LNCAP (cell line): ENCODE measurements around the gene ATXN7L2.

Experiments used
- CTCF ChIP-seq: fragments of 450-650 bp; IDR thresholded peaks from 2 replicates; pipeline ENCODE4 v1.5.1; 2017; ENCODE audit warnings: mild to moderate bottlenecking

Gene ATXN7L2

GRCh38 chr1:109527846-109528695 is 44.4 kb downstream of the ATXN7L2 start:
- TF ChIP-seq CTCF: no peak

GRCh38 chr1:109528712-109529111 is 45.0 kb downstream of the ATXN7L2 start:
- no peak for TF ChIP-seq CTCF

- TF ChIP-seq CTCF: no peak
These were observed 46.3 kb downstream of the ATXN7L2 start for GRCh38 chr1:109529881-109530456.

- TF ChIP-seq CTCF: no peak
These were observed 46.9 kb downstream of the ATXN7L2 start for GRCh38 chr1:109530457-109531087.

- TF ChIP-seq CTCF: no peak
These were observed 47.7 kb downstream of the ATXN7L2 start for GRCh38 chr1:109531380-109531779.

- TF ChIP-seq CTCF: no peak
These were observed 48.2 kb downstream of the ATXN7L2 start for GRCh38 chr1:109531826-109532364.

- TF ChIP-seq CTCF: peak; percentile 91
These were observed 48.8 kb downstream of the ATXN7L2 start for GRCh38 chr1:109532365-109533136.
